HG02973 (cell line): ENCODE results near the gene MBTPS1.

Experiments used
- ATAC-seq: cut with Tn5 transposase; IDR thresholded peaks from one replicate; pipeline ENCODE4 v1.9.1; 2021; ENCODE audit warnings: moderate library complexity; ENCODE audit not compliant: unreplicated experiment

Gene MBTPS1

DNA sequence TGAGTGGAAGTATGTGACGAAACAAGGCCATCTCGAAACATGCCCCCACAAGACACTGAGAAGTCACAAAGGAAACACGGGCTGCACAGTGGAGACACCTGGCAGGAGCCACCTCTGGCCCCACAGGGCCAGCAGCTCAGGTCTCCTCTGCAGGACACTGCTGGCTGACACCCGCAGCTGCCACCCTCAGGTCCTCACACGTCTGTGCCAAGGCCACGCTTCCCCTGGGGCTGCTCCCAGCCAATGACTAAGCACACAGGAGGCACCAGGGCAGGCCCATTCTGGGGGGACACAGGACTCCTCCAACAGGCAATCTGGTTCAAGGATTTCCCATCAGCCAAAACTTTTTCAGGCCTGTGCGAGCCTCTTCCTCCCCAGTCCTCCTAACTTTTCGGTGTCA, 36.4 kb downstream of the MBTPS1 start:
- no peak for ATAC-seq

GRCh38 chr16:84079664-84080063, 37.1 kb downstream of the MBTPS1 start:
- ATAC-seq = no peak

DNA sequence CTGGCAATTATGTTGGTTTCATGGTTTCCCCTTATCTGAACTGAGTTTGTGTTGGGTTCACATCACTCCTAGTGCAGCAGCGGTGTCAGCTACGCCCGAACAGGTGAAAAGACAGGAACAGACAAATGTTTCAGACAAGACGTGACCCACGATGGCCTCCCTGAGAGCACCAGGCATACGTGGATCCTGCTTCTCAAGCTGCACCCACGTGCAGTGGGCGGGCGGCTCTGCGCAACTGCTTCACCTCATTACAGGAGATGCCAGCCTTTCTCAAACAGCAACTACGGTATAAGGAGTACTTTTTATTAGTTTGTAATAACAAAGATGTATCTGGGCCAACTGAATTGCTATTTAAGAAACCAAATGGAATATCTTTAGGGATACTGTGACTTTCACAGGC, 41.4 kb downstream of the MBTPS1 start:
- no peak for ATAC-seq

DNA sequence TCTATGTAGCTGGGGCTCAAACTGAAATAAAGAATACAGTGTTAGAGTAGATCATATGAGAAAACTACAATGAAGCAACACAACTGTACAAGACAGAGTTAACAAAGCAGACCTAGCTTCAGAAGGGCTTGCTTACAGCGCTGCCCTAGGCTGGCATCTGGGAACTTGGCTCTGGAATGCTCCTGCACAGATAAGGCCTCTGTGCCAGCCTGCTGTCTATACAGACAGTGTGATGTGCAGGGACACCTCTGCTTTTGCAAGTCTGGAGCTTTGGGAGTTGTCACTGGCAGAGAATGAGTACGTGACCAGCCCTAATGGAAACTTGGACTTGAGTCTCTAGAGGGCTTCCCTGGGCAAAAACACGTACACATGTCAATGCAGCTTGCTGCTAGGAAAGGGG, 42.0 kb downstream of the MBTPS1 start:
- ATAC-seq = no peak

GRCh38 chr16:84072014-84072413, 44.7 kb downstream of the MBTPS1 start:
- no peak for ATAC-seq

- ATAC-seq = no peak
These were observed 45.6 kb downstream of the MBTPS1 start for GRCh38 chr16:84071121-84071520.

DNA sequence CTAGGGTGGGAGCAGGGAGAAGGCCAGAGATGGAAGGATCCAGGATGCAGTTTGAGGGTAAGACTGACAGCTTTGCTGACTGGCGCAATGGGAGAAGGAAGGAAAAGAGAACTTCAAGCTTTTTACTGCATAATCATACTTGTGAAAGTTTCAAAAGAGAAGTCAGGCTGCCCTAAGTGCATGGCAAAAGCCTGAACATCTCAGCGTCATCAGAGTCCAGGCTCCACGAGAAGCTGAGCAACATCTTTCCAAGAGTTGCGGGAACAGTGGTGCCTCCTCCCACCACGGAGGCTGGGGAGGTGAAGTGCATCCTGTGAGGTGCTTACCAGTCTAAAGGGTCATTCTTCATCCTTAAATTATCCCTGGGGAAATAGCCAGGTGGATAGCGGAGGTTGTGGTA, 47.2 kb downstream of the MBTPS1 start:
- ATAC-seq = no peak

- no peak for ATAC-seq
These were observed 47.8 kb downstream of the MBTPS1 start for GRCh38 chr16:84068783-84069462.

DNA sequence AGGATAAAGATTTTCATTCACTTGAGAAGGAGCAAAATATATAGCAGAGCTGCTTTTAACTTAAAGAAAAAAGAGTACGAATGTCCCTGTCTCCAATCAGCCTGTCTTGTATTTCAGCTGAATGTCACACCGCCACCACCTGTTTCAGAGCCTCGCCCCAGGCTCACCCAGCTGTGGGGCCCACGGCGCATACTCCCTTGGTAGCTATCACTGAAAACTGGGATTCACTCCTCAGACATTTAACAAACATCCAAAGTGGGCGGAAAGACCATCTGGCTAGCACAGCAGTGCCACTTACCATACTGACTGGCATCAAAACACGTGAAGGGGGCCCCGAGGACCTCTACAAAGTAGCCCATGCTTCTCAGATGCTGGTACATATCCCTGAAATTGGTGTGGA, 48.7 kb downstream of the MBTPS1 start:
- ATAC-seq = no peak

- no peak for ATAC-seq
These were observed 49.1 kb downstream of the MBTPS1 start for GRCh38 chr16:84067640-84068039.

- no peak for ATAC-seq
These were observed 51.1 kb downstream of the MBTPS1 start for GRCh38 chr16:84065536-84066132.

GRCh38 chr16:84063980-84064379, 52.8 kb downstream of the MBTPS1 start:
- ATAC-seq = no peak

DNA sequence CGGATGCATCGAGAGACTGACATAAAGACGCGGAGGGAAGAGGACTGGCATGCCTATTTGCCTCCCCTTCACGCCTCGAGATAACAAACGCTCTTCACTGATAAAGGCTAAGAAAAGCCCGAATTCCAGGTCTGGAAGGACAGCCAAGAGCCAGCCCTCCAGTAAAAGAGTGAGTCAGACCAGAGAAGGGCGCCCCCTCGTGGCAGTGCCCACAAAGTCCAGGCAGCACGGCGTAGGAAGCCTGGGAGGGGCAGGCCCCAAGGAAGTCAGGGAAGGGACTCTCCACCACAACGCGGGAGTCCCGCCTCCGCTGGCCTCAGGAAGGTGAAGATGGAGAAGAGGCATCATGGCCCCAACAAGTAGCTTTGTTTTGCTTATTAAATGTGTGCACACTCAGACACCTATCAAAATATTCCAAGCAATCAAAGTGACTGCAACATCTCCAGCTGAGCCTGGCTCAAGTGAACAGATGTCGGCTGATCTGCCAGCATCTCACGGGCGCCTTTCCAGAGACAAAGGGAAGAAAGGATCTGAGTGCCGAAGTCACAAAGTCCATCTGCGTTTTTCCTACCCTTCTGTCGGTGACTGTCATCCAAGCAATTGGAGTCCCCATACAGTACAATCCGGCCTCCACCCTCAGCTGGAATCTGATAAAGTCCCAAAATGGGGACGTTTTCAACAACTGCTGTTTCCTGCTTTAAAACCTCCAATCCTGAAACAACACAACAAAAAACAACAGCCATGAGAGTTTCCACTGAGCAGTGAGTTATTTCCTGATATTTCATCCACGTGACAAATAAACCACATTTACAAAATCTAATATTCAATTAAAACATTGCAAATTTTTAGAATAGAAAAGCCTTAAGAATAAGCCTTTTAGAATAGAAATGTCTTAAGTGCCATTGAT, 53.8 kb downstream of the MBTPS1 start:
- ATAC-seq = no peak

GRCh38 chr16:84061236-84061819, 55.4 kb downstream of the MBTPS1 start:
- no peak for ATAC-seq

GRCh38 chr16:84059946-84060901, 56.5 kb downstream of the MBTPS1 start:
- ATAC-seq = no peak

DNA sequence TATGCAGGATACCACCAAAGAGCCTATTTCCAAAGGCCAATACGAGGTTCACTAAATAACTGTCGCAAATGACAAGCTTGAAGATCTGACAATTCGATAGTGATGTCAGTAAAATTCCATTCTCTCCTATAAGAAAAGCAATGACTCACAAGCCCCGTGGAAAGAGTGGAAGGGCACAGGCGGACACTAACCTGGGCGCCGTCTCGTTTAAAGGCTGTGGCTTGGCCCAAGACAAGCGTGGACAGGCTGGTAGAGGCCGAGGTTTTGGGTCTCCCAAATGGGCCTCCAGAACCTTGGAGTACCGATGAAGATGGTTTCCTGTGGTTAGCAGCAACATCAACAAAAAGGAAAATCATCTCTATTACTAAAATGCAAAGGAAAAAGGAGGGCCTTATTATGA, 57.6 kb downstream of the MBTPS1 start:
- no peak for ATAC-seq

DNA sequence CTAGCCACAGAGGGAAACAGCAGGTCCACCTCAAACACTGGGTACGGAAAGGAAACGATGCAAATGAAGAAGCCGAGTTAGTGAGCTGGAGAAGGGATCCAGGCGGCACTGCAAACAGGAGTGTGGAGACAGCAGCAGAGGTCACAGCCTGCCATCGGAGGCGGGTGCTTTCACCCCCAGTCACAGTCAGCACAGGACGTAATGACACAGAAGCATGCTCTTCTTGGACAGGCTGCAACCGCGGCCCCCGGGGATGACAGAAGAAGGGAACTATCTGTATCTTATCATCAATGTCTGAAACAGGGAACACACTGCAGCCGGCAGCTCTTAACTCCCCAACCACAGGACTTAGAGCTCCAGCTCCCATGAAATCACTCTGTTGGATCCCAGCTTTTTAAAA, 58.1 kb downstream of the MBTPS1 start:
- ATAC-seq = no peak

DNA sequence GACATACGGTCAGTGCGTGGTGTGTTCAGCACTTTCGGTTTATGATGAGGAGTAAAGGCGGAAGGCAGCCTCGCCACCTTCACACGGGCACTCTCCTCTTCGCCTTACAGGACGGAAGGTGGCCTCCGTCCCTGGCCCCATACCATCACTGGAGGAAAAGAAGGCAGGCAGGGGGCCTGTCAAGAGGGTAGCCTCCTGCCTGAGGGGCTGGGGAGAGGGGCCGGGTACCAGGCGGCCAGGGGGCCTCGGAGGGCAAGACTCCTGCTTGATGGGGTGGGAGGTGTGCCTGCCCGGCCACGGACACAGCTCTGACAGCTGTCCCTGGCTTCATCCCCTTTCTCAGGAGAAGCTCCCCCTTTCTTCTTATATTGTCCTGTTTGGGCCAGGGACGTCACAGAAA, 58.5 kb downstream of the MBTPS1 start:
- no peak for ATAC-seq

DNA sequence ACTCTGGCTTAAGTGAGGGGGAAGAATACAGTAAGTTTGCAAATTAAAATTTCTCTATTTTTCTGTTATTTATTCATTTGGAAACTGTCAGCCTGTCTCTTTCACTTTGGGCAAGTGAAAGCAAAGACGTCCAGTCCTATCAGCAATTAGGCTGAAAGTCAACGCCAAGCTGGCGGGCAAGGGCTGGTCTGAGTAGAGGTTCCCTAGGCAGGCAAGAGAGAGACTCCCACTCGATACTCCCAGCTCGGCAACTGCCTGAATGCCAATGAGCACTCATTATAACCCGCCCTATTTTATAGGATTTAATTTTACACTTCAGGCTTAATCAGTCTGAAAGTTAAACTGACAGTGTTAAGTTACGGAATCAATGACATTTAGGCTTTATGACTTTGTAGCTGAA, 59.8 kb downstream of the MBTPS1 start:
- ATAC-seq = no peak

- no peak for ATAC-seq
These were observed 60.7 kb downstream of the MBTPS1 start for GRCh38 chr16:84055801-84056634.
